H1 (cell line): ENCODE results near the gene NXNL2. TPM values are rescaled to one million over a fixed set of nuclear protein-coding genes. Genes with fewer than 3 reads are reported as not detected.

Experiments
- ASH2L ChIP-seq: fragments of 200-600, 300-600 bp; sonication (generic); IDR thresholded peaks from one replicate; pipeline ENCODE4 v1.7.1; 2017; ENCODE audit warnings: low read length
- EZH2 ChIP-seq: fragments of 200-600 bp; sonication (generic); IDR thresholded peaks from 2 replicates; pipeline ENCODE4 v1.7.1; 2012; ENCODE audit warnings: low read depth, mild to moderate bottlenecking, moderate library complexity, low read length, inconsistent platforms; ENCODE audit not compliant: severe bottlenecking
- HDAC2 ChIP-seq, 2 experiments: fragments of 300-600 bp in 1 of 2; sonication (generic) in 1 of 2; IDR thresholded peaks; 2 replicates each; pipeline ENCODE4 v1.6.1; 2011 to 2012; ENCODE audit warnings: low read depth in 2 of 2, low read length in 2 of 2, mild to moderate bottlenecking in 2 of 2, moderate library complexity in 2 of 2, borderline replicate concordance in 1 of 2, inconsistent platforms in 1 of 2
- JUN ChIP-seq: IDR thresholded peaks from 2 replicates; pipeline ENCODE4 v1.6.1; 2011; ENCODE audit warnings: low read depth, mild to moderate bottlenecking, improper control_type of control experiment, low read length
- SUZ12 ChIP-seq: fragments of 200-600 bp; sonication (generic); IDR thresholded peaks from 2 replicates; pipeline ENCODE4 v1.6.1; 2012; ENCODE audit warnings: mild to moderate bottlenecking, inconsistent platforms, low read length, moderate library complexity, mixed read lengths
- TAF1 ChIP-seq: IDR thresholded peaks from 2 replicates; pipeline ENCODE4 v1.6.1; 2011; ENCODE audit warnings: mild to moderate bottlenecking, low read depth, low read length
- TEAD4 ChIP-seq: IDR thresholded peaks from 2 replicates; pipeline ENCODE4 v1.6.1; 2012; ENCODE audit warnings: low read depth, low read length, inconsistent platforms, mixed read lengths
- YY1 ChIP-seq: IDR thresholded peaks from 2 replicates; pipeline ENCODE4 v1.6.1; 2011; ENCODE audit warnings: low read depth, mild to moderate bottlenecking, low read length
- ZNF274 ChIP-seq: IDR thresholded peaks from 2 replicates; pipeline ENCODE4 v1.7.0; 2012; ENCODE audit warnings: low read length, borderline replicate concordance; ENCODE audit errors: extremely low read depth
- polyA plus RNA-seq, 7 experiments: library from polyadenylated mRNA; depleted of rRNA in 3 of 7; stranded (reverse) in 5 of 7; unstranded in 2 of 7; fragments of >200 nt in 5 of 7; fragments of 200-250 nt in 2 of 7; gene quantifications; 1 replicate in 5 of 7; 2 replicates in 1 of 7; 4 replicates in 1 of 7; pipeline versions ENCODE4 v1.2.1 to v1.2.3, GENCODE V29; 2011 to 2013; ENCODE audit warnings: missing spikeins in 2 of 7, mixed read lengths in 2 of 7
- total RNA-seq: library from RNA; stranded (reverse); fragmentation: NEBNext Ultra II Directional; extraction: Animal tissue kit (Norgen Biotek cat#: 25700); gene quantifications from 2 replicates; pipeline ENCODE4 v1.2.1, GENCODE V29; 2021
- TF ChIP-seq, protein P1 (sequence below): fragments of 300-600 bp; sonication (generic); IDR thresholded peaks from 2 replicates; pipeline ENCODE4 v1.7.1; 2012; ENCODE audit warnings: low read length, moderate library complexity, mild to moderate bottlenecking, inconsistent platforms; ENCODE audit not compliant: insufficient replicate concordance

NXNL2 gene
- total and polyA plus RNA-seq, 2 of the 8 experiments (the other 6 are each of a cell fraction or from before 2014, with no cell fraction given): 1.9 to 2.6 TPM

- TF ChIP-seq, protein P1, sequence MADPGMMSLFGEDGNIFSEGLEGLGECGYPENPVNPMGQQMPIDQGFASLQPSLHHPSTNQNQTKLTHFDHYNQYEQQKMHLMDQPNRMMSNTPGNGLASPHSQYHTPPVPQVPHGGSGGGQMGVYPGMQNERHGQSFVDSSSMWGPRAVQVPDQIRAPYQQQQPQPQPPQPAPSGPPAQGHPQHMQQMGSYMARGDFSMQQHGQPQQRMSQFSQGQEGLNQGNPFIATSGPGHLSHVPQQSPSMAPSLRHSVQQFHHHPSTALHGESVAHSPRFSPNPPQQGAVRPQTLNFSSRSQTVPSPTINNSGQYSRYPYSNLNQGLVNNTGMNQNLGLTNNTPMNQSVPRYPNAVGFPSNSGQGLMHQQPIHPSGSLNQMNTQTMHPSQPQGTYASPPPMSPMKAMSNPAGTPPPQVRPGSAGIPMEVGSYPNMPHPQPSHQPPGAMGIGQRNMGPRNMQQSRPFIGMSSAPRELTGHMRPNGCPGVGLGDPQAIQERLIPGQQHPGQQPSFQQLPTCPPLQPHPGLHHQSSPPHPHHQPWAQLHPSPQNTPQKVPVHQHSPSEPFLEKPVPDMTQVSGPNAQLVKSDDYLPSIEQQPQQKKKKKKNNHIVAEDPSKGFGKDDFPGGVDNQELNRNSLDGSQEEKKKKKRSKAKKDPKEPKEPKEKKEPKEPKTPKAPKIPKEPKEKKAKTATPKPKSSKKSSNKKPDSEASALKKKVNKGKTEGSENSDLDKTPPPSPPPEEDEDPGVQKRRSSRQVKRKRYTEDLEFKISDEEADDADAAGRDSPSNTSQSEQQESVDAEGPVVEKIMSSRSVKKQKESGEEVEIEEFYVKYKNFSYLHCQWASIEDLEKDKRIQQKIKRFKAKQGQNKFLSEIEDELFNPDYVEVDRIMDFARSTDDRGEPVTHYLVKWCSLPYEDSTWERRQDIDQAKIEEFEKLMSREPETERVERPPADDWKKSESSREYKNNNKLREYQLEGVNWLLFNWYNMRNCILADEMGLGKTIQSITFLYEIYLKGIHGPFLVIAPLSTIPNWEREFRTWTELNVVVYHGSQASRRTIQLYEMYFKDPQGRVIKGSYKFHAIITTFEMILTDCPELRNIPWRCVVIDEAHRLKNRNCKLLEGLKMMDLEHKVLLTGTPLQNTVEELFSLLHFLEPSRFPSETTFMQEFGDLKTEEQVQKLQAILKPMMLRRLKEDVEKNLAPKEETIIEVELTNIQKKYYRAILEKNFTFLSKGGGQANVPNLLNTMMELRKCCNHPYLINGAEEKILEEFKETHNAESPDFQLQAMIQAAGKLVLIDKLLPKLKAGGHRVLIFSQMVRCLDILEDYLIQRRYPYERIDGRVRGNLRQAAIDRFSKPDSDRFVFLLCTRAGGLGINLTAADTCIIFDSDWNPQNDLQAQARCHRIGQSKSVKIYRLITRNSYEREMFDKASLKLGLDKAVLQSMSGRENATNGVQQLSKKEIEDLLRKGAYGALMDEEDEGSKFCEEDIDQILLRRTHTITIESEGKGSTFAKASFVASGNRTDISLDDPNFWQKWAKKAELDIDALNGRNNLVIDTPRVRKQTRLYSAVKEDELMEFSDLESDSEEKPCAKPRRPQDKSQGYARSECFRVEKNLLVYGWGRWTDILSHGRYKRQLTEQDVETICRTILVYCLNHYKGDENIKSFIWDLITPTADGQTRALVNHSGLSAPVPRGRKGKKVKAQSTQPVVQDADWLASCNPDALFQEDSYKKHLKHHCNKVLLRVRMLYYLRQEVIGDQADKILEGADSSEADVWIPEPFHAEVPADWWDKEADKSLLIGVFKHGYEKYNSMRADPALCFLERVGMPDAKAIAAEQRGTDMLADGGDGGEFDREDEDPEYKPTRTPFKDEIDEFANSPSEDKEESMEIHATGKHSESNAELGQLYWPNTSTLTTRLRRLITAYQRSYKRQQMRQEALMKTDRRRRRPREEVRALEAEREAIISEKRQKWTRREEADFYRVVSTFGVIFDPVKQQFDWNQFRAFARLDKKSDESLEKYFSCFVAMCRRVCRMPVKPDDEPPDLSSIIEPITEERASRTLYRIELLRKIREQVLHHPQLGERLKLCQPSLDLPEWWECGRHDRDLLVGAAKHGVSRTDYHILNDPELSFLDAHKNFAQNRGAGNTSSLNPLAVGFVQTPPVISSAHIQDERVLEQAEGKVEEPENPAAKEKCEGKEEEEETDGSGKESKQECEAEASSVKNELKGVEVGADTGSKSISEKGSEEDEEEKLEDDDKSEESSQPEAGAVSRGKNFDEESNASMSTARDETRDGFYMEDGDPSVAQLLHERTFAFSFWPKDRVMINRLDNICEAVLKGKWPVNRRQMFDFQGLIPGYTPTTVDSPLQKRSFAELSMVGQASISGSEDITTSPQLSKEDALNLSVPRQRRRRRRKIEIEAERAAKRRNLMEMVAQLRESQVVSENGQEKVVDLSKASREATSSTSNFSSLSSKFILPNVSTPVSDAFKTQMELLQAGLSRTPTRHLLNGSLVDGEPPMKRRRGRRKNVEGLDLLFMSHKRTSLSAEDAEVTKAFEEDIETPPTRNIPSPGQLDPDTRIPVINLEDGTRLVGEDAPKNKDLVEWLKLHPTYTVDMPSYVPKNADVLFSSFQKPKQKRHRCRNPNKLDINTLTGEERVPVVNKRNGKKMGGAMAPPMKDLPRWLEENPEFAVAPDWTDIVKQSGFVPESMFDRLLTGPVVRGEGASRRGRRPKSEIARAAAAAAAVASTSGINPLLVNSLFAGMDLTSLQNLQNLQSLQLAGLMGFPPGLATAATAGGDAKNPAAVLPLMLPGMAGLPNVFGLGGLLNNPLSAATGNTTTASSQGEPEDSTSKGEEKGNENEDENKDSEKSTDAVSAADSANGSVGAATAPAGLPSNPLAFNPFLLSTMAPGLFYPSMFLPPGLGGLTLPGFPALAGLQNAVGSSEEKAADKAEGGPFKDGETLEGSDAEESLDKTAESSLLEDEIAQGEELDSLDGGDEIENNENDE: no peak
- TF ChIP-seq YY1: no peak
- TF ChIP-seq ASH2L: peak; percentile 84
- 0 out of 4 replicates have a peak, but pooled peaks of 1 of the 2 experiments have one; percentile 57 for TF ChIP-seq HDAC2 (IDR thresholded peaks at IDR 0.05; ENCODE audit: borderline replicate concordance in 1 of 2, low read depth in 2 of 2, low read length in 2 of 2)
- TF ChIP-seq EZH2: peak; percentile 39
- TF ChIP-seq TAF1: no peak
- TF ChIP-seq JUN: no peak
- no peak for TF ChIP-seq ZNF274
- TF ChIP-seq TEAD4: no peak
- TF ChIP-seq SUZ12: 0 out of 2 replicates have a peak, but pooled peaks have one; percentile 44
Observed at GRCh38 chr9:88535226-88536022, 446 bp downstream of the NXNL2 start (continued).
